Aorta (tissue), 5 donors: ENCODE results near the gene P2RX6. TPM values are rescaled to one million over a fixed set of nuclear protein-coding genes. Genes with fewer than 3 reads are reported as not detected.
A peak's percentile ranks its signal among the peaks of the same experiment; 100 is the strongest.

Experiments
- ATAC-seq: fragments of 200-7000 bp; cut with Tn5 transposase; one replicate; pipeline ENCODE4 v1.9.1; 2022; ENCODE audit warnings: moderate library complexity; ENCODE audit not compliant: low FRiP score
- DNase-seq, 2 donors: peaks; one replicate each; pipeline ENCODE4 v3.0.0-alpha.2; 2020
- H3K27ac ChIP-seq, 2 donors: one replicate each; pipeline ENCODE4 v1.5.1; 2013; ENCODE audit warnings: low read length in 2 of 2, mild to moderate bottlenecking in 2 of 2, moderate library complexity in 2 of 2, control low read depth in 1 of 2, inconsistent platforms in 1 of 2, low read depth in 1 of 2
- H3K27me3 ChIP-seq, 2 donors: one replicate each; pipeline ENCODE4 v1.6.1; 2013; ENCODE audit warnings: control low read depth in 1 of 2, low read length in 1 of 2, mild to moderate bottlenecking in 1 of 2, moderate library complexity in 1 of 2; ENCODE audit not compliant: insufficient read depth in 2 of 2, control insufficient read depth in 1 of 2
- H3K36me3 ChIP-seq, 2 donors: one replicate each; pipeline ENCODE4 v1.6.1; 2013; ENCODE audit warnings: control low read depth in 1 of 2, low read length in 1 of 2, mild to moderate bottlenecking in 1 of 2; ENCODE audit not compliant: insufficient read depth in 2 of 2, control insufficient read depth in 1 of 2
- H3K4me1 ChIP-seq, 2 donors: one replicate each; pipeline ENCODE4 v1.6.1; 2013; ENCODE audit warnings: low read length in 2 of 2, control low read depth in 1 of 2, mild to moderate bottlenecking in 1 of 2, moderate library complexity in 1 of 2; ENCODE audit not compliant: insufficient read depth in 2 of 2, control insufficient read depth in 1 of 2
- H3K4me3 ChIP-seq, 2 donors: one replicate each; pipeline ENCODE4 v1.5.1; 2013; ENCODE audit warnings: low read length in 2 of 2, control low read depth in 1 of 2, mild to moderate bottlenecking in 1 of 2
- H3K9me3 ChIP-seq: one replicate; pipeline ENCODE4 v1.6.1; 2013; ENCODE audit warnings: mild to moderate bottlenecking, low read length; ENCODE audit not compliant: control insufficient read depth
- WGBS, 2 donors: extraction: QIAGEN DNeasy Blood & Tissue Kit; methylation state at CpG; one replicate each; pipeline ENCODE4 v1.1.7; 2013; 5-methylcytosine and 5-hydroxymethylcytosine counted together
- intact Hi-C, 2 donors: fragments of 100-400 bp; cut with DNase I; formaldehyde crosslinking; loops; one replicate each; pipeline versions ENCODE4 v1.14.2 to v1.15.0; 2022
- polyA plus RNA-seq, 2 donors: library from polyadenylated mRNA; stranded (reverse); fragments of 200-250 nt; gene quantifications; one replicate each; pipeline ENCODE4 v1.2.3, GENCODE V29; 2013
- total RNA-seq, 2 donors: library from RNA; stranded (reverse); fragmentation: NEBNext Ultra II Directional; extraction: Animal tissue kit (Norgen Biotek cat#: 25700); gene quantifications; one replicate each; pipeline ENCODE4 v1.2.1, GENCODE V29; 2021
- donor health status: healthy with polysubstance abuse.
- donor health status: Bipolar disorder and iron deficiency.
- donor health status: DM: no; HTN: no; CAD: no.
- donor health status: DM: no; HTN: no; CAD: no.
- donor health status: DM: yes; HTN: yes; CAD: no.

P2RX6 gene
- total and polyA plus RNA-seq, 4 donors = 0.13 to 1.1 (median 0.49) TPM

- DNase-seq = no peak
- intact Hi-C loops = no loop called here
- no peak for ATAC-seq
- H3K36me3 ChIP-seq = no peaks in the 10 kb centered on the region
- no peaks in the 10 kb centered on the region for H3K9me3 ChIP-seq
- H3K4me3 ChIP-seq = no peak overlapping the region
- H3K4me1 ChIP-seq = no peaks in the 10 kb centered on the region
- WGBS, 2 donors = 62 to 67% methylated on average over 16 to 21 of the region's 21 CpGs
- no peak overlapping the region for H3K27ac ChIP-seq
- H3K27me3 ChIP-seq = no peaks in the 10 kb centered on the region
Measured at GRCh38 chr22:20972933-20973577, 41.9 kb upstream of the P2RX6 start.

- Histone ChIP-seq H3K36me3 (no peaks in the 10 kb centered on the region), H3K27me3 (no peaks in the 10 kb centered on the region), H3K9me3 (peaks cover 1% of the 10 kb centered on the region), H3K4me1 (no peaks in the 10 kb centered on the region), H3K27ac (no peak overlapping the region), H3K4me3 (no peak overlapping the region)
- ATAC-seq (no peak), DNase-seq (no peak)
- intact Hi-C loops = no loop called here
- whole genome bisulfite sequencing, 2 donors = 57 to 58% methylated on average over 20 to 21 of the region's 21 CpGs
Measured at GRCh38 chr22:20973634-20974286, 41.2 kb upstream of the P2RX6 start.

GRCh38 chr22:20974336-20974955 lies 40.5 kb upstream of the P2RX6 start:
- H3K27ac ChIP-seq = no peak overlapping the region
- H3K4me3 ChIP-seq = no peak overlapping the region
- ATAC-seq (no peak), DNase-seq (peak in 1 of 2 donors; percentile 71)
- intact Hi-C loops = no loop called here
- H3K36me3 ChIP-seq = no peaks in the 10 kb centered on the region
- 73 to 80% methylated on average over 16 of the region's 16 CpGs for WGBS, 2 donors
- peaks cover 3% of the 10 kb centered on the region for H3K9me3 ChIP-seq
- H3K4me1 ChIP-seq = no peaks in the 10 kb centered on the region
- H3K27me3 ChIP-seq = no peaks in the 10 kb centered on the region

- intact Hi-C loops = no loop called here
- H3K4me1 ChIP-seq = no peaks in the 10 kb centered on the region
- H3K4me3 ChIP-seq = no peak overlapping the region
- no peaks in the 10 kb centered on the region for H3K36me3 ChIP-seq
- DNase-seq (peak in 1 of 2 donors; percentile 46), ATAC-seq (no peak)
- peaks cover 3% of the 10 kb centered on the region for H3K9me3 ChIP-seq
- H3K27ac ChIP-seq = no peak overlapping the region
- 82 to 84% methylated on average over 14 of the region's 14 CpGs for WGBS, 2 donors
- no peaks in the 10 kb centered on the region for H3K27me3 ChIP-seq
Measured at GRCh38 chr22:20975541-20976290, 39.2 kb upstream of the P2RX6 start.

- H3K4me3 ChIP-seq = no peak overlapping the region
- H3K27ac ChIP-seq = no peak overlapping the region
- no peaks in the 10 kb centered on the region for H3K4me1 ChIP-seq
- H3K36me3 ChIP-seq = no peaks in the 10 kb centered on the region
- intact Hi-C loops = no loop called here
- DNase-seq = peak in 1 of 2 donors; percentile 69
- H3K9me3 ChIP-seq = peaks cover 3% of the 10 kb centered on the region
- ATAC-seq = no peak
- no peaks in the 10 kb centered on the region for H3K27me3 ChIP-seq
- WGBS, 2 donors = 80 to 82% methylated on average over 24 of the region's 24 CpGs
Measured at GRCh38 chr22:20976291-20976877, 38.6 kb upstream of the P2RX6 start.

- no peak for ATAC-seq
- Histone ChIP-seq H3K9me3 (peaks cover 3% of the 10 kb centered on the region), H3K4me3 (no peak overlapping the region), H3K27me3 (no peaks in the 10 kb centered on the region), H3K27ac (no peak overlapping the region), H3K4me1 (no peaks in the 10 kb centered on the region), H3K36me3 (no peaks in the 10 kb centered on the region)
- intact Hi-C loops = no loop called here
- no peak for DNase-seq
- WGBS, 2 donors = 78 to 82% methylated on average over 11 of the region's 11 CpGs
Measured at GRCh38 chr22:20977019-20977418, 37.9 kb upstream of the P2RX6 start.

GRCh38 chr22:20977516-20978170 lies 37.3 kb upstream of the P2RX6 start:
- no peak overlapping the region for H3K4me3 ChIP-seq
- ATAC-seq (no peak), DNase-seq (peak in 1 of 2 donors; percentile 68)
- WGBS, 2 donors = 84 to 86% methylated on average over 17 of the region's 17 CpGs
- no peaks in the 10 kb centered on the region for H3K4me1 ChIP-seq
- no peaks in the 10 kb centered on the region for H3K36me3 ChIP-seq
- intact Hi-C loops = no loop called here
- H3K27ac ChIP-seq = no peak overlapping the region
- no peaks in the 10 kb centered on the region for H3K27me3 ChIP-seq
- peaks cover 3% of the 10 kb centered on the region for H3K9me3 ChIP-seq

- peaks cover 3% of the 10 kb centered on the region for H3K9me3 ChIP-seq
- no peak for ATAC-seq
- no peaks in the 10 kb centered on the region for H3K4me1 ChIP-seq
- no peak overlapping the region for H3K27ac ChIP-seq
- 87 to 91% methylated on average over 2 of the region's 2 CpGs for WGBS, 2 donors
- no peak for DNase-seq
- intact Hi-C loops = no loop called here
- no peaks in the 10 kb centered on the region for H3K27me3 ChIP-seq
- H3K36me3 ChIP-seq = no peaks in the 10 kb centered on the region
- no peak overlapping the region for H3K4me3 ChIP-seq
Measured at GRCh38 chr22:20978419-20978818, 36.5 kb upstream of the P2RX6 start.
